Measurements from ENCODE around the gene KDM4F. TPM values are rescaled to one million over a fixed set of nuclear protein-coding genes. Genes with fewer than 3 reads are reported as not detected.

Gene KDM4F
- total RNA-seq, 1 donor from 2014 or later, result not detected

- Histone ChIP-seq H3K4me3 (no peak overlapping the region), H3K36me3 (no peaks in the 10 kb centered on the region), H3K27me3 (ENCODE audit: low read depth) (no peaks in the 10 kb centered on the region), H3K27ac (replicated peaks) (no peak overlapping the region), H3K9me3 (replicated peaks) (no peaks in the 10 kb centered on the region), H3K4me1 (peaks cover 38% of the 10 kb centered on the region)
- no peak for TF ChIP-seq CTCF (IDR thresholded peaks at IDR 0.05; ENCODE audit: borderline replicate concordance)
- no peak for DNase-seq
- intact Hi-C loops (cut with micrococcal nuclease), result no loop called here
These were observed 29.3 kb downstream of the KDM4F start for GRCh38 chr11:95078526-95078925.

- Histone ChIP-seq H3K36me3 (no peaks in the 10 kb centered on the region), H3K27me3 (ENCODE audit: low read depth) (no peaks in the 10 kb centered on the region), H3K9me3 (replicated peaks) (no peaks in the 10 kb centered on the region), H3K4me1 (peaks cover 20% of the 10 kb centered on the region), H3K4me3 (no peak overlapping the region), H3K27ac (replicated peaks) (peak overlapping the region; percentile 80)
- intact Hi-C loops (cut with micrococcal nuclease), result no loop called here
- no peak for DNase-seq
- no peak for TF ChIP-seq CTCF (IDR thresholded peaks at IDR 0.05; ENCODE audit: borderline replicate concordance)
These were observed 31.8 kb downstream of the KDM4F start for GRCh38 chr11:95081010-95081409.

DNA sequence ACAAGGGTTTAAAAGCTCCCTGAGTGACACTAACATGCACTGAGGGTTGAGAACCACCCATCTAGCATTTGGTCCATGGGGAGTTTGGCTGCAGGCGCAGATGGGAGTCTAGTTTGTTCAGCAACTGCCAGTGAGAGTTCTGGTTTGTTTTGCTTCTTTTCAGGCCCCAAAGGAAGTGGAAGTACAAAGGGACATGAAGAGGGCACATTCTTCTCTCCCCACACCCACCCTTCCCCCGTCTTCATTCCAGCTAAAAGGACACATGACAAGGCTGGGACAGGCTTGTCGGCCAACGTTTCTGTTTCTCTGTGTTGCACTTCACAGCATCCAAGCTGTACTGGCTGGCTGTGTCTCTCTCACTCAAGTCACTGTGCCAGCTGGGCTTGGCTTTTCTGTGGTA lies 32.2 kb downstream of the KDM4F start:
- DNase-seq, result no peak
- Histone ChIP-seq H3K4me3 (no peak overlapping the region), H3K27me3 (ENCODE audit: low read depth) (no peaks in the 10 kb centered on the region), H3K4me1 (peaks cover 20% of the 10 kb centered on the region), H3K27ac (replicated peaks) (peak overlapping the region; percentile 80), H3K36me3 (no peaks in the 10 kb centered on the region), H3K9me3 (replicated peaks) (no peaks in the 10 kb centered on the region)
- no peak for TF ChIP-seq CTCF (IDR thresholded peaks at IDR 0.05; ENCODE audit: borderline replicate concordance)
- intact Hi-C loops (cut with micrococcal nuclease), result no loop called here

DNA sequence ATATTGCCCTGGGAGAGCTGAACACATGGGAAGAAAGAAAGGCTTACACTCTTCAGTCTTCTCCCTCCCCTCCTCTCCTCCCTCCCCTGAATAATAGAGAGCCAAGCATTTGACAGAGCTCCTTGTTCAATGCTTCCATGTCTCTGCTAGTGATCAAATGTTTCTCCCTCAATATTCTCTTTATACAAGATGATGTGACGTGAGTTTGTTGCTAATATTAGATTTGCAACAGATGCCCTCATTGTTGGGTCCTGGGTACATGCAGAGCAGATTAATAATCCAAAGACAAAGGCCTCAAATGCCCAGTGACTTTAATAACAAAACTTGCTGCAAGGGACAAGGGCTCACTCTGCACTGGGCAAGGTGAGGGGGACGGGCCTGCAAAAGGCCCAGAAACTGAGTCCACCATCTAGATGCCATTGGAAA lies 33.4 kb downstream of the KDM4F start:
- peak overlapping the region; percentile 80 for H3K27ac ChIP-seq (replicated peaks)
- H3K4me1 ChIP-seq, result peaks cover 20% of the 10 kb centered on the region
- H3K4me3 ChIP-seq, result no peak overlapping the region
- no peaks in the 10 kb centered on the region for H3K27me3 ChIP-seq (ENCODE audit: low read depth)
- no peaks in the 10 kb centered on the region for H3K9me3 ChIP-seq (replicated peaks)
- intact Hi-C loops (cut with micrococcal nuclease), result no loop called here
- no peak for DNase-seq
- no peaks in the 10 kb centered on the region for H3K36me3 ChIP-seq
- no peak for TF ChIP-seq CTCF (IDR thresholded peaks at IDR 0.05; ENCODE audit: borderline replicate concordance)

DNA sequence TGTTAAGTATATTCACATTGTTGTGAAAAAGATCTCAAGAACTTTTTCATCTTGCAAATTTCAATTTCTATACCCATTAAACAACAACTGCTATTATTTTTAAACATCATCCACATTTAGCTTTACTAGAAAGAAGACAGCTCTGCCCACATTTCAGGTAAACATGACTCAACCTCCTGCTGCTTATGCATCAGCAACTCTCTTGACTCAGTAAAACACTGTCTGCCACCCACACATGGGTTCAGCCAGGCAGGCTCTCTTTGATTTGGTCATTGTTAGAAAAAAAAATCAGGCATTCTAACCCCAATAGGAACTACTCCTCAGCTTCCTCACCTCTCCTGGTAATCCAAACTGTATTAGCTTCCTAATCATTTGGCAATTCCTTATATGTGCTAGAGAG lies 35.3 kb downstream of the KDM4F start:
- Histone ChIP-seq H3K4me3 (no peak overlapping the region), H3K9me3 (replicated peaks) (no peaks in the 10 kb centered on the region), H3K4me1 (peaks cover 29% of the 10 kb centered on the region), H3K36me3 (no peaks in the 10 kb centered on the region), H3K27me3 (ENCODE audit: low read depth) (no peaks in the 10 kb centered on the region), H3K27ac (replicated peaks) (no peak overlapping the region)
- intact Hi-C loops (cut with micrococcal nuclease), result no loop called here
- TF ChIP-seq CTCF (IDR thresholded peaks at IDR 0.05; ENCODE audit: borderline replicate concordance), result no peak
- DNase-seq, result no peak

Measured in left ventricle myocardium inferior (tissue), 1 donor.